Measurements from ENCODE around the gene MRNIP.

MRNIP gene

GRCh38 chr5:179867079-179867465, 8.5 kb upstream of the MRNIP start:
- TF ChIP-seq TAF1 (IDR thresholded peaks at IDR 0.05; ENCODE audit: borderline replicate concordance, insufficient read depth, low read length), result no peak
- no peak for TF ChIP-seq REST (IDR thresholded peaks at IDR 0.05; ENCODE audit: insufficient read depth in 1 of 2, low read depth in 2 of 2, low read length in 2 of 2)
- no peak for TF ChIP-seq SIN3A (IDR thresholded peaks at IDR 0.05; ENCODE audit: borderline replicate concordance, insufficient read depth, low read length)
- TF ChIP-seq POLR2AphosphoS5 (IDR thresholded peaks at IDR 0.05; ENCODE audit: low read depth, low read length), result no peak
- TF ChIP-seq FOXP2 (optimal IDR thresholded peaks at IDR 0.05; ENCODE audit: borderline replicate concordance, extremely low read depth, extremely low read length, insufficient read depth), result no peak

- TF ChIP-seq POLR2AphosphoS5 (IDR thresholded peaks at IDR 0.05; ENCODE audit: low read depth, low read length), result no peak
Measured at GRCh38 chr5:179866241-179867078, 7.8 kb upstream of the MRNIP start.

- TF ChIP-seq POLR2AphosphoS5 (IDR thresholded peaks at IDR 0.05; ENCODE audit: low read depth, low read length) (no peak), TAF1 (IDR thresholded peaks at IDR 0.05; ENCODE audit: borderline replicate concordance, insufficient read depth, low read length) (no peak), SIN3A (IDR thresholded peaks at IDR 0.05; ENCODE audit: borderline replicate concordance, insufficient read depth, low read length) (no peak), REST (IDR thresholded peaks at IDR 0.05; ENCODE audit: insufficient read depth in 1 of 2, low read depth in 2 of 2, low read length in 2 of 2) (no peak)
Measured at GRCh38 chr5:179865491-179866240, 7.0 kb upstream of the MRNIP start.

DNA sequence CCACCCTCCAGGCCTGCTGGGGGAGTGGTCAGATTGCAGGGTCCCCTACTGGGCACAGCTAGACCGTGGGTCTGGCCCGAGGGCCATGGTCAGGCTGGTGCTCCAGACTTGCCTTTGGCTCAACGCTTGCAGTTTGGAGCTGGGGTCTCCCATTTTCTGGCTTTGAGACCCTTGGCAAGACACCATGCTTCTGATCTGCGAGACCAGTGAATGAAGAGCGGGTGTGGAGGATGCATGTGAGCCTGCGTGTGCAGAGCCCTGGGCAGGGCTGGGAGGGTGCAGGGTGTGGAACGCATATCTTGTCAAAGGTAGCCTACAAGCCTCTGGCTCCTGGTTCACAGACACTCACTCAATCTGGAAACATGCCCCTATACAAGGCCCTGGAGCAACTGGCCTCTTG, 6.1 kb upstream of the MRNIP start:
- no peak for TF ChIP-seq POLR2AphosphoS5 (IDR thresholded peaks at IDR 0.05; ENCODE audit: low read depth, low read length)
- no peak for TF ChIP-seq TAF1 (IDR thresholded peaks at IDR 0.05; ENCODE audit: borderline replicate concordance, insufficient read depth, low read length)
- TF ChIP-seq FOXP2 (optimal IDR thresholded peaks at IDR 0.05; ENCODE audit: borderline replicate concordance, extremely low read depth, extremely low read length, insufficient read depth), result no peak
- TF ChIP-seq REST (IDR thresholded peaks at IDR 0.05; ENCODE audit: insufficient read depth in 1 of 2, low read depth in 2 of 2, low read length in 2 of 2), result no peak
- TF ChIP-seq SIN3A (IDR thresholded peaks at IDR 0.05; ENCODE audit: borderline replicate concordance, insufficient read depth, low read length), result no peak

GRCh38 chr5:179863449-179864085, 5.0 kb upstream of the MRNIP start:
- TF ChIP-seq REST (IDR thresholded peaks at IDR 0.05; ENCODE audit: insufficient read depth in 1 of 2, low read depth in 2 of 2, low read length in 2 of 2) (no peak), TAF1 (IDR thresholded peaks at IDR 0.05; ENCODE audit: borderline replicate concordance, insufficient read depth, low read length) (no peak), FOXP2 (optimal IDR thresholded peaks at IDR 0.05; ENCODE audit: borderline replicate concordance, extremely low read depth, extremely low read length, insufficient read depth) (no peak), SIN3A (IDR thresholded peaks at IDR 0.05; ENCODE audit: borderline replicate concordance, insufficient read depth, low read length) (no peak), POLR2AphosphoS5 (IDR thresholded peaks at IDR 0.05; ENCODE audit: low read depth, low read length) (no peak)

Measured in PFSK-1 (cell line).